Measurements from ENCODE around the gene ZNF76. TPM values are rescaled to one million over a fixed set of nuclear protein-coding genes. Genes with fewer than 3 reads are reported as not detected.

ZNF76 gene
- polyA plus RNA-seq, 2 of the 4 experiments (the other 2 are of a cell fraction): 7.9 to 10.5 TPM

GRCh38 chr6:35228481-35228880 lies 31.1 kb upstream of the ZNF76 start:
- H3K4me3 ChIP-seq: no peak overlapping the region
- ChIA-PET POLR2A (no interaction called here), CTCF (interaction anchor here (1.2 to 5.5 kb wide), 3 partner anchors 13 to 82 kb away, joined by 3 to 60 read pairs (median 25); no protein-coding TSS in a partner anchor)
- no peak overlapping the region for H3K4me2 ChIP-seq
- DNase-seq (ENCODE audit: low read depth in 1 of 2, low spot score in 1 of 2): no peak
- no peaks in the 10 kb centered on the region for H3K4me1 ChIP-seq
- no peak for ATAC-seq
- no peak overlapping the region for H3K27ac ChIP-seq
- FAIRE-seq: no peak
- no peak for TF ChIP-seq RNF2 (IDR thresholded peaks at IDR 0.05; ENCODE audit: borderline replicate concordance, low read depth)
- no peak for TF ChIP-seq MYC (IDR thresholded peaks at IDR 0.05; ENCODE audit: borderline replicate concordance, low read length)
- no peak for TF ChIP-seq MAFK (IDR thresholded peaks at IDR 0.05; ENCODE audit: partially characterized antibody)
- TF ChIP-seq NFE2L2 (conservative IDR thresholded peaks at IDR 0.05; ENCODE audit: low read length): no peak
- TF ChIP-seq CTCF (IDR thresholded peaks at IDR 0.05): no peak
- TF ChIP-seq ATOH8 (CRISPR knock-in tag; IDR thresholded peaks at IDR 0.05; ENCODE audit: low read depth): no peak
- no peak for TF ChIP-seq EP300 (IDR thresholded peaks at IDR 0.05)
- TF ChIP-seq CHD2 (IDR thresholded peaks at IDR 0.05; ENCODE audit: low read length, partially characterized antibody): no peak
- TF ChIP-seq HDAC2 (IDR thresholded peaks at IDR 0.05): no peak
- TF ChIP-seq REST (IDR thresholded peaks at IDR 0.05): no peak
- TF ChIP-seq HOXB5 (CRISPR knock-in tag; IDR thresholded peaks at IDR 0.05): no peak
- TF ChIP-seq SREBF2 (IDR thresholded peaks at IDR 0.05): no peak
- no peak for TF ChIP-seq ZSCAN20 (CRISPR knock-in tag; IDR thresholded peaks at IDR 0.05)
- no peaks in the 10 kb centered on the region for H3K9me3 ChIP-seq
- 95% methylated on average over 6 of the region's 6 CpGs for WGBS (ENCODE audit: missing lambda C conversion rate)

GRCh38 chr6:35229304-35229703 lies 30.2 kb upstream of the ZNF76 start:
- TF ChIP-seq HDAC2 (IDR thresholded peaks at IDR 0.05) (no peak), USF2 (IDR thresholded peaks at IDR 0.05) (no peak), HES2 (IDR thresholded peaks at IDR 0.05) (no peak), POLR2AphosphoS2 (conservative IDR thresholded peaks at IDR 0.05; ENCODE audit: low read length) (no peak), RAD21 (conservative IDR thresholded peaks at IDR 0.05 in 1 of 2, IDR thresholded peaks at IDR 0.05 in 1 of 2) (no peak), FOSL2 (IDR thresholded peaks at IDR 0.05) (no peak), FOSL2 (CRISPR knock-in tag; IDR thresholded peaks at IDR 0.05) (no peak), RFX5 (IDR thresholded peaks at IDR 0.05) (no peak), HOXA7 (CRISPR knock-in tag; IDR thresholded peaks at IDR 0.05) (no peak), ZSCAN20 (CRISPR knock-in tag; IDR thresholded peaks at IDR 0.05) (no peak), FOSB (CRISPR knock-in tag; IDR thresholded peaks at IDR 0.05) (no peak), ZC3H11A (IDR thresholded peaks at IDR 0.05) (no peak), SREBF2 (IDR thresholded peaks at IDR 0.05) (no peak)
- FAIRE-seq (no peak), DNase-seq (ENCODE audit: low read depth in 1 of 2, low spot score in 1 of 2) (no peak), ATAC-seq (no peak)
- WGBS (ENCODE audit: missing lambda C conversion rate): 97% methylated on average over 5 of the region's 5 CpGs
- H3K27ac ChIP-seq: no peak overlapping the region
- no peaks in the 10 kb centered on the region for H3K4me1 ChIP-seq
- H3K9me3 ChIP-seq: no peaks in the 10 kb centered on the region
- H3K4me2 ChIP-seq: no peak overlapping the region
- H3K4me3 ChIP-seq: no peak overlapping the region
- ChIA-PET CTCF (interaction anchor here (1.2 to 5.5 kb wide), 3 partner anchors 12 to 83 kb away, joined by 3 to 60 read pairs (median 25); no protein-coding TSS in a partner anchor), POLR2A (no interaction called here)

Data from A549 (cell line).